Body of pancreas (tissue), 4 donors: Measurements from ENCODE around the gene METTL3.

Experiments
- POLR2A ChIP-seq, 3 donors: fragments of 450-650 bp; IDR thresholded peaks; one replicate each; pipeline ENCODE4 v1.6.1; 2016; ENCODE audit warnings: antibody characterized with exemption in 3 of 3, mild to moderate bottlenecking in 2 of 3
- TF ChIP-seq, protein P1 (sequence below), 7 experiments: fragments of 450-650 bp in 4 of 7; fragments of 200-600 bp in 3 of 7; sonication (generic) in 3 of 7; IDR thresholded peaks; one replicate each; pipeline ENCODE4 v1.5.1; 2016 to 2019; ENCODE audit warnings: antibody characterized with exemption in 7 of 7

DNA sequence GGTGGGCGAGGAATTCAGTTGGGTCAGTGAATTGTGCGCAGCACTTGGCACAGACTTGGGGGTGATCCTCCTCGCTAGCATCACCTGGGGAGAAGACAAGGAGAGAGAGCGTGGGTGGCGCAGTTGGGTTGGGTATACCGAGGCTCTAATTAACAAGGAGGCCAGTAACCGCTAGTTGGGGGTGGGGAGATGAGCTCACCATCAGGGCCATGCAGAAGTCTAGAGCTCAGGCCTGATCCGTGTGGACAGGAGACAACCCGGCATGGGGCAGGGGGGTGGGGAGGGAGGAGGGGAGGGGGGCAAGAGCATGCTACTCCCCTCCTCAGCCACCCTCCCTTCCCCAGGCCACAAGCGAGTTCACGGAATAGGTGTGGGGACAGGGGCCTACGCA is 14.4 kb upstream of the METTL3 start:
- TF ChIP-seq, protein P1, sequence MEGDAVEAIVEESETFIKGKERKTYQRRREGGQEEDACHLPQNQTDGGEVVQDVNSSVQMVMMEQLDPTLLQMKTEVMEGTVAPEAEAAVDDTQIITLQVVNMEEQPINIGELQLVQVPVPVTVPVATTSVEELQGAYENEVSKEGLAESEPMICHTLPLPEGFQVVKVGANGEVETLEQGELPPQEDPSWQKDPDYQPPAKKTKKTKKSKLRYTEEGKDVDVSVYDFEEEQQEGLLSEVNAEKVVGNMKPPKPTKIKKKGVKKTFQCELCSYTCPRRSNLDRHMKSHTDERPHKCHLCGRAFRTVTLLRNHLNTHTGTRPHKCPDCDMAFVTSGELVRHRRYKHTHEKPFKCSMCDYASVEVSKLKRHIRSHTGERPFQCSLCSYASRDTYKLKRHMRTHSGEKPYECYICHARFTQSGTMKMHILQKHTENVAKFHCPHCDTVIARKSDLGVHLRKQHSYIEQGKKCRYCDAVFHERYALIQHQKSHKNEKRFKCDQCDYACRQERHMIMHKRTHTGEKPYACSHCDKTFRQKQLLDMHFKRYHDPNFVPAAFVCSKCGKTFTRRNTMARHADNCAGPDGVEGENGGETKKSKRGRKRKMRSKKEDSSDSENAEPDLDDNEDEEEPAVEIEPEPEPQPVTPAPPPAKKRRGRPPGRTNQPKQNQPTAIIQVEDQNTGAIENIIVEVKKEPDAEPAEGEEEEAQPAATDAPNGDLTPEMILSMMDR (IDR thresholded peaks at IDR 0.05) = no peak
- TF ChIP-seq POLR2A (IDR thresholded peaks at IDR 0.05) = no peak
